Measurements from ENCODE around the gene EFHC2. TPM values are rescaled to one million over a fixed set of nuclear protein-coding genes. Genes with fewer than 3 reads are reported as not detected.

Gene EFHC2
- total RNA-seq, 2 experiments from 2014 or later = not detected

DNA sequence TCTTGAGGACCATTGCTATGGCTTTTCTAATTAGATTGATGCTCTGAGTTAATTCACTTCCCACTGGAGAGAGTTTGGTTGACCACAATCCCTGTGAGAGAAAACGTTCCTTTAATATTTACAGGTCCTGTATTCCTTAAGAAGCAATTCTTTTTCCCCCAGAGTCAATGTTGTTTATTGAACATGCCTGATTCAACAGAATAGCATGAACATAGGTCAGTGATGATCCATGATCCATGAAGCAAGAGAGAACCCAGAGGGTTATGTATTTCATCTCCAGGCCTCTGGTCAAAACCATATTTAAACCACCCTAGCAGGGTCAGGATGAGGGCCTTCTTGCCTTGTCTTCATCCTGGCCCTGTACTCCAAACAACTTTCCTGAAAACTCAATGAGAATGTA, 39.4 kb upstream of the EFHC2 start:
- H3K4me2 ChIP-seq (ENCODE audit: low read length) = no peak overlapping the region

GRCh38 chrX:44352758-44353157, 9.3 kb upstream of the EFHC2 start:
- POLR2A ChIA-PET = no interaction called here
- no peak for TF ChIP-seq CTCF (conservative IDR thresholded peaks at IDR 0.05; ENCODE audit: low read length)
- no peak for TF ChIP-seq EZH2phosphoT487 (IDR thresholded peaks at IDR 0.05; ENCODE audit: borderline replicate concordance, low read depth, low read length)
- CTCF ChIA-PET (ENCODE audit: unreplicated experiment) = no interaction called here
- H3K9me2 ChIP-seq (ENCODE audit: insufficient read depth, low read length) = no peaks in the 10 kb centered on the region
- intact Hi-C loops (cut with micrococcal nuclease; ENCODE audit: unreplicated experiment) = no loop called here
- no peak for DNase-seq (ENCODE audit: low spot score)
- H3K36me3 ChIP-seq (ENCODE audit: insufficient read depth, low read length) = no peaks in the 10 kb centered on the region
- no TSS peak for BruUV-seq (replicated peaks)
- no peak overlapping the region for H3K4me2 ChIP-seq (ENCODE audit: low read length)
- no peaks in the 10 kb centered on the region for H3K79me2 ChIP-seq (ENCODE audit: insufficient read depth, low read depth, low read length)
- no peak overlapping the region for H3K4me3 ChIP-seq (ENCODE audit: low read depth, low read length, poor library complexity, severe bottlenecking)
- H4K20me1 ChIP-seq (ENCODE audit: insufficient read depth, low read length) = no peaks in the 10 kb centered on the region
- H3K9me3 ChIP-seq (ENCODE audit: low read length) = no peaks in the 10 kb centered on the region
- H3K4me1 ChIP-seq (ENCODE audit: insufficient read depth, low read length, poor library complexity, severe bottlenecking) = no peaks in the 10 kb centered on the region
- no peak overlapping the region for H3K27ac ChIP-seq (ENCODE audit: low read depth, low read length, poor library complexity, severe bottlenecking)
- no peak overlapping the region for H2AFZ ChIP-seq (ENCODE audit: low read length)

More for the DNA sequence above, 39.4 kb upstream of the EFHC2 start:
- intact Hi-C loops (cut with micrococcal nuclease; ENCODE audit: unreplicated experiment) = no loop called here
- Histone ChIP-seq H3K9me2 (ENCODE audit: insufficient read depth, low read length) (no peaks in the 10 kb centered on the region), H3K9me3 (ENCODE audit: low read length) (no peaks in the 10 kb centered on the region), H3K79me2 (ENCODE audit: insufficient read depth, low read depth, low read length) (no peaks in the 10 kb centered on the region), H4K20me1 (ENCODE audit: insufficient read depth, low read length) (no peaks in the 10 kb centered on the region), H3K27ac (ENCODE audit: low read depth, low read length, poor library complexity, severe bottlenecking) (no peak overlapping the region), H3K36me3 (ENCODE audit: insufficient read depth, low read length) (no peaks in the 10 kb centered on the region), H3K4me3 (ENCODE audit: low read depth, low read length, poor library complexity, severe bottlenecking) (no peak overlapping the region), H3K4me1 (ENCODE audit: insufficient read depth, low read length, poor library complexity, severe bottlenecking) (no peaks in the 10 kb centered on the region), H2AFZ (ENCODE audit: low read length) (no peak overlapping the region)
- no peak for TF ChIP-seq CTCF (conservative IDR thresholded peaks at IDR 0.05; ENCODE audit: low read length)
- no peak for TF ChIP-seq EZH2phosphoT487 (IDR thresholded peaks at IDR 0.05; ENCODE audit: borderline replicate concordance, low read depth, low read length)
- ChIA-PET POLR2A (no interaction called here), CTCF (ENCODE audit: unreplicated experiment) (no interaction called here)
- DNase-seq (ENCODE audit: low spot score) = no peak
- no TSS peak for BruUV-seq (replicated peaks)

DNA sequence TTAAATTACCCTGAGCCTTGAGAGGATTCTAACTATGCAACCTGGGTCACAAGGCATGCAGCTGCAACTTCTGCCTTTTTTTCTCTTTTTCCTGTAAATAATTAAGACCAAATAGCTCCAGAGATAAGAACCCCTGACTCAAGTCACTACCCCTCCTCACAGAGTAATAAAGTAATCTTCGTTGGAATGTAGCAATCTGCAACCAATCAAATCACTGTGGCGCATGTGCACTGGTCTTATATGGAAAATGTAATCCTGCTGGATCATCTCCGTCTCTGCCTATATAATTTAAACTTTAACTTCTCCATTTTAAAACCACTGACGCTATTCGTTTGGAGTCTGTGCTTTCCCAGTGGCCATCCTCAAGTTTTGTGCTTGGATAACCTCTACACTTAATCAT, 6.1 kb upstream of the EFHC2 start:
- Histone ChIP-seq H3K4me3 (ENCODE audit: low read depth, low read length, poor library complexity, severe bottlenecking) (no peak overlapping the region), H3K4me1 (ENCODE audit: insufficient read depth, low read length, poor library complexity, severe bottlenecking) (no peaks in the 10 kb centered on the region), H3K9me3 (ENCODE audit: low read length) (no peaks in the 10 kb centered on the region), H4K20me1 (ENCODE audit: insufficient read depth, low read length) (no peaks in the 10 kb centered on the region), H3K4me2 (ENCODE audit: low read length) (no peak overlapping the region), H3K36me3 (ENCODE audit: insufficient read depth, low read length) (no peaks in the 10 kb centered on the region), H3K27ac (ENCODE audit: low read depth, low read length, poor library complexity, severe bottlenecking) (no peak overlapping the region), H2AFZ (ENCODE audit: low read length) (no peak overlapping the region), H3K79me2 (ENCODE audit: insufficient read depth, low read depth, low read length) (no peaks in the 10 kb centered on the region), H3K9me2 (ENCODE audit: insufficient read depth, low read length) (no peaks in the 10 kb centered on the region)
- CTCF ChIA-PET (ENCODE audit: unreplicated experiment) = no interaction called here
- BruUV-seq (replicated peaks) = no TSS peak
- TF ChIP-seq EZH2phosphoT487 (IDR thresholded peaks at IDR 0.05; ENCODE audit: borderline replicate concordance, low read depth, low read length) (no peak), CTCF (conservative IDR thresholded peaks at IDR 0.05; ENCODE audit: low read length) (no peak)
- no peak for DNase-seq (ENCODE audit: low spot score)
- POLR2A ChIA-PET = no interaction called here
- intact Hi-C loops (cut with micrococcal nuclease; ENCODE audit: unreplicated experiment) = no loop called here
